ENCODE data around the gene CSNK1G1.

DNA sequence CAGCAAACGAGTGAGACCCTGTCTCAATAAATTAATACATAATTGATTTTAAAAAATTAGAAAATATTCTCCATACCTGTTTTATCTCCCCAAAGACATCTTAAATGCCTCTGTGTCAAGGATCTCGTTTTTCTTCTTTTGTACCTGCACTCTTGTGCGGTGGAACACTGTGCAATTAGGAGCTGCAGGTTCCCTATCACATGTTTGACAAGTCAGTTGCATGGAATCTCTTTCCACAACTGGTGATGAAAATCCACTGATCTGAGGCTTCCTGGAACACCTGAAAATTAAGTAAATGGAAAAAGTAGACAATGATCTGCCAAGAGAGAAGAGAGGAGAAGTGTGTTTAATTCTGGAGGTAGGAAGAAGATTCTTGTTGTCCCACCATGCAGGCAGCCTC is 207.4 kb downstream of the CSNK1G1 start:
- TF ChIP-seq, protein P1, sequence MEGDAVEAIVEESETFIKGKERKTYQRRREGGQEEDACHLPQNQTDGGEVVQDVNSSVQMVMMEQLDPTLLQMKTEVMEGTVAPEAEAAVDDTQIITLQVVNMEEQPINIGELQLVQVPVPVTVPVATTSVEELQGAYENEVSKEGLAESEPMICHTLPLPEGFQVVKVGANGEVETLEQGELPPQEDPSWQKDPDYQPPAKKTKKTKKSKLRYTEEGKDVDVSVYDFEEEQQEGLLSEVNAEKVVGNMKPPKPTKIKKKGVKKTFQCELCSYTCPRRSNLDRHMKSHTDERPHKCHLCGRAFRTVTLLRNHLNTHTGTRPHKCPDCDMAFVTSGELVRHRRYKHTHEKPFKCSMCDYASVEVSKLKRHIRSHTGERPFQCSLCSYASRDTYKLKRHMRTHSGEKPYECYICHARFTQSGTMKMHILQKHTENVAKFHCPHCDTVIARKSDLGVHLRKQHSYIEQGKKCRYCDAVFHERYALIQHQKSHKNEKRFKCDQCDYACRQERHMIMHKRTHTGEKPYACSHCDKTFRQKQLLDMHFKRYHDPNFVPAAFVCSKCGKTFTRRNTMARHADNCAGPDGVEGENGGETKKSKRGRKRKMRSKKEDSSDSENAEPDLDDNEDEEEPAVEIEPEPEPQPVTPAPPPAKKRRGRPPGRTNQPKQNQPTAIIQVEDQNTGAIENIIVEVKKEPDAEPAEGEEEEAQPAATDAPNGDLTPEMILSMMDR (IDR thresholded peaks at IDR 0.05): no peak
- TF ChIP-seq ZFX (IDR thresholded peaks at IDR 0.05; ENCODE audit: borderline replicate concordance): no peak
